Upper lobe of right lung (tissue), 1 donor: ENCODE data around the gene OR2F2. TPM values are rescaled to one million over a fixed set of nuclear protein-coding genes. Genes with fewer than 3 reads are reported as not detected.

ENCODE experiments used
- ATAC-seq: fragments of 200-7000 bp; cut with Tn5 transposase; one replicate; pipeline ENCODE4 v1.9.1; 2020; ENCODE audit warnings: mild to moderate bottlenecking, moderate library complexity
- DNase-seq: peaks from one replicate; pipeline ENCODE4 v3.0.0-alpha.2; 2020
- H3K27ac ChIP-seq: fragments of 200-600 bp; one replicate; pipeline ENCODE4 v1.8.0; 2022
- H3K27me3 ChIP-seq: fragments of 200-600 bp; one replicate; pipeline ENCODE4 v1.8.0; 2022; ENCODE audit warnings: mild to moderate bottlenecking
- H3K36me3 ChIP-seq: fragments of 200-600 bp; one replicate; pipeline ENCODE4 v1.8.0; 2022
- H3K4me1 ChIP-seq: fragments of 200-600 bp; one replicate; pipeline ENCODE4 v1.8.0; 2022
- H3K4me3 ChIP-seq: fragments of 200-600 bp; one replicate; pipeline ENCODE4 v1.8.0; 2022; ENCODE audit warnings: mild to moderate bottlenecking
- H3K9me3 ChIP-seq: fragments of 200-600 bp; one replicate; pipeline ENCODE4 v1.8.0; 2022
- intact Hi-C: fragments of 100-400 bp; cut with DNase I; formaldehyde crosslinking; loops from one replicate; pipeline ENCODE4 v1.11.0; 2022
- total RNA-seq: library from RNA; stranded (reverse); fragmentation: NEBNext Ultra II Directional; extraction: Animal tissue kit (Norgen Biotek cat#: 25700); gene quantifications from one replicate; pipeline ENCODE4 v1.2.1, GENCODE V29; 2021
- TF ChIP-seq, protein P1 (sequence below): fragments of 200-600 bp; IDR thresholded peaks from one replicate; pipeline ENCODE4 v1.8.0; 2022; ENCODE audit warnings: antibody characterized with exemption
- donor health status: DM: no; HTN: yes; CAD: no; lungs with severe emphysema.

The OR2F2 gene
- total RNA-seq, 1 donor from 2014 or later, result not detected

DNA sequence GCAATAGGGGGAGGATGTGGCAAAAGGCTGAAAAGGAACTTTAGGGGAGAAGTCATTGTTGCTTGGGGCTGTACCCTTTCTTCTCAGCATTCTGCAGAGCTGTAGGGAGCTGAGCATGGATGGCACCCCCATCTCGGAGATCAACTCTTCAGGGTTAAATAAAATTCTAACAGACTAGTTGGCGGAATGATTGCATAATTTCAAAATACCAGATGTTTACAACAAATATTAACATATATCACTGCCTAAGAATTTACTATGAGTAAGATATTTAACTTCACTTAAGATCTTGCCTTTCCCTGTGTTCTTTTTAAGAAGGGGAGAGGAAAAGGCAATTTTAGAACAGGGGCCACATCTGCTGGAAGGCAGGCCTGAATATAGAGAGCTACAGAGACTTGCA, 19.1 kb downstream of the OR2F2 start:
- no peaks in the 10 kb centered on the region for H3K27me3 ChIP-seq
- no peaks in the 10 kb centered on the region for H3K4me1 ChIP-seq
- ATAC-seq (no peak), DNase-seq (no peak)
- no peak overlapping the region for H3K27ac ChIP-seq
- H3K4me3 ChIP-seq, result no peak overlapping the region
- intact Hi-C loops, result no loop called here
- no peaks in the 10 kb centered on the region for H3K36me3 ChIP-seq
- H3K9me3 ChIP-seq, result no peaks in the 10 kb centered on the region
- TF ChIP-seq, protein P1, sequence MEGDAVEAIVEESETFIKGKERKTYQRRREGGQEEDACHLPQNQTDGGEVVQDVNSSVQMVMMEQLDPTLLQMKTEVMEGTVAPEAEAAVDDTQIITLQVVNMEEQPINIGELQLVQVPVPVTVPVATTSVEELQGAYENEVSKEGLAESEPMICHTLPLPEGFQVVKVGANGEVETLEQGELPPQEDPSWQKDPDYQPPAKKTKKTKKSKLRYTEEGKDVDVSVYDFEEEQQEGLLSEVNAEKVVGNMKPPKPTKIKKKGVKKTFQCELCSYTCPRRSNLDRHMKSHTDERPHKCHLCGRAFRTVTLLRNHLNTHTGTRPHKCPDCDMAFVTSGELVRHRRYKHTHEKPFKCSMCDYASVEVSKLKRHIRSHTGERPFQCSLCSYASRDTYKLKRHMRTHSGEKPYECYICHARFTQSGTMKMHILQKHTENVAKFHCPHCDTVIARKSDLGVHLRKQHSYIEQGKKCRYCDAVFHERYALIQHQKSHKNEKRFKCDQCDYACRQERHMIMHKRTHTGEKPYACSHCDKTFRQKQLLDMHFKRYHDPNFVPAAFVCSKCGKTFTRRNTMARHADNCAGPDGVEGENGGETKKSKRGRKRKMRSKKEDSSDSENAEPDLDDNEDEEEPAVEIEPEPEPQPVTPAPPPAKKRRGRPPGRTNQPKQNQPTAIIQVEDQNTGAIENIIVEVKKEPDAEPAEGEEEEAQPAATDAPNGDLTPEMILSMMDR, result no peak

DNA sequence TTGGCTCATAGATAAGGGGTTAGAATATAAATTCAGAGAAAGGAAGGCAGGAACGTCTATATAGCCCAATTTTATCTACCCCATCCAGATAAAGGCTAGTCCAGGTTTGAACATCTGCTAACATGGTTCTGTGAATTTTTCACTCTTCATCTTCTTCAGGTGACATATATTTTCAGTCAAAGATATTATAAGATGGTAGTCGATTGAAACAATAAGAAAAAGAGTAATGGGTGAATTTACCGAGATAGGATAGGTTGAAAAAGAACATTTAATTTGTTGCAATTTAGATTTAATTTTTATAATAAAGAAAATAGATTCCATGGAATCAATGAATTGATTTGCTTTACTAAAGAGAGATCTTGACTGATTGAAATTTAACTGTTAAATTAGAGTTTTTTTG, 19.5 kb downstream of the OR2F2 start, which contains the start of gene OR2F1:
Gene OR2F1, plus strand, starts transcription at position 301 of the 400 bp plus-strand sequence. CDS start 5,127 bp downstream, outside the sequence.
- no peak within 1 kb of the TSS for H3K27ac ChIP-seq
- H3K36me3 ChIP-seq, result no peaks in the 10 kb centered on the region
- H3K27me3 ChIP-seq, result no peaks in the 10 kb centered on the region
- TF ChIP-seq, protein P1, result no peak
- no peak within 1 kb of the TSS for H3K4me3 ChIP-seq
- no peaks in the 10 kb centered on the region for H3K4me1 ChIP-seq
- no peak for ATAC-seq
- DNase-seq, result no peak
- H3K9me3 ChIP-seq, result no peaks in the 10 kb centered on the region
- intact Hi-C loops, result no loop called here

DNA sequence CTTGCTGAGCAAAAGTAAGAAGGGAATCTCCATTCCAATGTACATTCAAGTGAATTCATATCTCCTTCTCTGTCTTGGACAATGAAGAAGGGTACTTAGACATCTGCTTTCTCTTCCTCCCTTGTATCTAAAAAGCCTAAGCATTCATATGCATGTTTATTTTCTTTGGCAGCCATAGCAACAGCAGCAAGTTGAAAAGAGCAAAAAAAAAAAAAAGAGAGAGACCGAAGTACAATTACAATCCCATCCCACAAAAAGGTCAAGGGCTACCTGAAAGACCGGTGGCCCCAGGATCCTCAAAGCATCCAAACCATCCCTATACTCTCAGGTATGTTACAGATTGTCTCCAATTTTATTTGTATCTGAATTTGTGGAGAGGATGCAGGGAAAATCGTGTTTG, 23.7 kb downstream of the OR2F2 start:
- no peak overlapping the region for H3K27ac ChIP-seq
- DNase-seq, result no peak
- H3K27me3 ChIP-seq, result no peaks in the 10 kb centered on the region
- TF ChIP-seq, protein P1, result no peak
- intact Hi-C loops, result no loop called here
- H3K4me1 ChIP-seq, result no peaks in the 10 kb centered on the region
- ATAC-seq, result no peak
- no peak overlapping the region for H3K4me3 ChIP-seq
- H3K36me3 ChIP-seq, result no peaks in the 10 kb centered on the region
- H3K9me3 ChIP-seq, result no peaks in the 10 kb centered on the region

DNA sequence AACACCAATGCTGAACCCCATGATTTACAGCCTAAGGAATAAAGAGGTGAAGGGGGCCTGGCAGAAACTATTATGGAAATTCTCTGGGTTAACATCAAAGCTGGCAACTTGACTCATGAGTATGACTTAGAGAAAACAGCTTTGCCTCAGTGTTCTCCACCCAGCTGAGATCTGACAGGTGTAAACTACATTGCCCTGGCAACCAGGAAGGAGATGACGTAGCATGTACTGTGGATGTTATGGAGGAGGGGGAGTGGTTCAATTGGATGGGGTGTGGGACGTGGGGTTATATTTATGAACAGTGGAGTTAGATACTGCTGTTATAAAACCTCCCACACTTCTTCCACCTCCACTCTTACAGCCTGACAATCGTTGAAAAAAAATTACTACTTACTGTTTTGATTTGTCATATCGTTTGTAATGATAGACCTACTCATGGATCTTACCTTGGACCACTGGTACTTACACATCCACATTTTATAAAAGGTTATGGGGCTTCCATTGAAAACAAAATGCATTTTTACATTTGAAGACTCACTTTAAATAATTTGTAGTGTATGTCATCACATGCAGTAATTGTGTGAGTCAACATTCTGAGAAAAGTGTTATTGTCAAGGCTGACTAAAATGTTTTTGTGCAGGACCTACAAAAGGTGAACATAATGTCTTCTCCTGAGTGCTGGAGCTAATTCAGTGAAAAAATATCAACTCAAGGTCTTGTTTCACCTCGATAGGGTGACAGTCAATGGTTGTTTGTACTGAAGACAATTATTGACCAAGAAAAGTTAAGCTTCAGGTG, 26.0 kb downstream of the OR2F2 start:
- no peaks in the 10 kb centered on the region for H3K4me1 ChIP-seq
- intact Hi-C loops, result no loop called here
- H3K4me3 ChIP-seq, result no peak overlapping the region
- ATAC-seq, result no peak
- no peaks in the 10 kb centered on the region for H3K9me3 ChIP-seq
- TF ChIP-seq, protein P1, result no peak
- H3K27ac ChIP-seq, result no peak overlapping the region
- H3K27me3 ChIP-seq, result no peaks in the 10 kb centered on the region
- DNase-seq, result no peak
- H3K36me3 ChIP-seq, result no peaks in the 10 kb centered on the region

DNA sequence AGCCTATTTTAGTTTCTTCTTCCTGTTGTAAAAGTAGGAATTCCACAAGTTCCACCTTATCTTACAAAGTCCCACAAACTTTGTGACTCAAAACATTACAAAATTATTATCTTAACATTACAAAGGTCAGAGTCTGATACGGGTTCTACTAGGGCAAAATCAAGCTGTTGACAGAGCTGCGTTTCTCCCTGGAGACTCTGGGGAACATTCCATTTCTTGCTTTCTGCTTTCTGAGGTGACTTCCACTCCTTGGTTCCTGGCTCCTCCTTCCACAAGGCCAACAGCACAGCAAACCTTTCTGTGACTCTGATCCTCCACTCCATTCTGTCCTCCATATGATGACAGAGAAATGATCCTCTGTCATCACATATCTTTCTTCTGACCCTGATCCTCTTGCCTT, 30.2 kb downstream of the OR2F2 start:
- H3K27me3 ChIP-seq, result no peaks in the 10 kb centered on the region
- TF ChIP-seq, protein P1, result no peak
- H3K9me3 ChIP-seq, result no peaks in the 10 kb centered on the region
- H3K36me3 ChIP-seq, result no peaks in the 10 kb centered on the region
- intact Hi-C loops, result no loop called here
- H3K27ac ChIP-seq, result no peak overlapping the region
- H3K4me1 ChIP-seq, result no peaks in the 10 kb centered on the region
- DNase-seq, result no peak
- H3K4me3 ChIP-seq, result no peak overlapping the region
- no peak for ATAC-seq
